IPS-18a (cell line): ENCODE results near the gene ASH1L.
"Not testable (repeated sequence)": the region's sequence is repeated elsewhere in the genome, so short reads cannot be mapped to it uniquely, and the experiment has no call there.

Experiments used
- H3K27ac ChIP-seq: one replicate; pipeline ENCODE4 v1.5.1; 2013; ENCODE audit warnings: low read length
- H3K27me3 ChIP-seq: one replicate; pipeline ENCODE4 v1.6.1; 2013; ENCODE audit warnings: mild to moderate bottlenecking, low read length; ENCODE audit not compliant: control insufficient read depth, insufficient read depth
- H3K36me3 ChIP-seq: one replicate; pipeline ENCODE4 v1.6.1; 2013; ENCODE audit warnings: low read depth, low read length; ENCODE audit not compliant: control insufficient read depth
- H3K4me1 ChIP-seq: one replicate; pipeline ENCODE4 v1.6.1; 2013; ENCODE audit warnings: low read depth, low read length; ENCODE audit not compliant: control insufficient read depth
- H3K4me3 ChIP-seq: one replicate; pipeline ENCODE4 v1.5.1; 2013; ENCODE audit warnings: low read length
- H3K9ac ChIP-seq: one replicate; pipeline ENCODE4 v1.6.1; 2013; ENCODE audit warnings: mild to moderate bottlenecking, low read length, moderate library complexity
- H3K9me3 ChIP-seq: one replicate; pipeline ENCODE4 v1.6.1; 2013; ENCODE audit warnings: low read depth, low read length; ENCODE audit not compliant: control insufficient read depth

ASH1L gene

GRCh38 chr1:155296661-155297060 lies 265.9 kb downstream of the ASH1L start:
- H3K27ac ChIP-seq: no peak overlapping the region
- peaks cover 8% of the 10 kb centered on the region for H3K4me1 ChIP-seq
- no peak overlapping the region for H3K9ac ChIP-seq
- H3K4me3 ChIP-seq: no peak overlapping the region
- no peaks in the 10 kb centered on the region for H3K9me3 ChIP-seq
- no peaks in the 10 kb centered on the region for H3K36me3 ChIP-seq
- peaks cover 34% of the 10 kb centered on the region for H3K27me3 ChIP-seq

- Histone ChIP-seq H3K27ac (no peak overlapping the region), H3K4me1 (peaks cover 8% of the 10 kb centered on the region), H3K9ac (peak overlapping the region; percentile 58), H3K4me3 (peak overlapping the region; percentile 90), H3K36me3 (no peaks in the 10 kb centered on the region), H3K27me3 (peaks cover 34% of the 10 kb centered on the region), H3K9me3 (no peaks in the 10 kb centered on the region)
Measured at GRCh38 chr1:155295942-155296267, 266.7 kb downstream of the ASH1L start.

GRCh38 chr1:155295183-155295941 lies 267.2 kb downstream of the ASH1L start:
- Histone ChIP-seq H3K27ac (no peak overlapping the region), H3K36me3 (no peaks in the 10 kb centered on the region), H3K4me3 (peak overlapping the region; percentile 90), H3K9me3 (no peaks in the 10 kb centered on the region), H3K4me1 (peaks cover 8% of the 10 kb centered on the region), H3K27me3 (peaks cover 34% of the 10 kb centered on the region), H3K9ac (peak overlapping the region; percentile 58)

GRCh38 chr1:155294520-155295182 lies 268.0 kb downstream of the ASH1L start:
- Histone ChIP-seq H3K36me3 (no peaks in the 10 kb centered on the region), H3K9ac (no peak overlapping the region), H3K27ac (no peak overlapping the region), H3K4me1 (peaks cover 8% of the 10 kb centered on the region), H3K4me3 (peak overlapping the region; percentile 90), H3K27me3 (peaks cover 34% of the 10 kb centered on the region), H3K9me3 (no peaks in the 10 kb centered on the region)

- Histone ChIP-seq H3K27ac (no peak overlapping the region), H3K9ac (no peak overlapping the region), H3K27me3 (peaks cover 34% of the 10 kb centered on the region), H3K9me3 (no peaks in the 10 kb centered on the region), H3K4me1 (peaks cover 8% of the 10 kb centered on the region), H3K36me3 (no peaks in the 10 kb centered on the region), H3K4me3 (no peak overlapping the region)
Measured at GRCh38 chr1:155293086-155293749, 269.4 kb downstream of the ASH1L start.

GRCh38 chr1:155291006-155291405 lies 271.6 kb downstream of the ASH1L start:
- not testable (repeated sequence) for H3K4me1 ChIP-seq, H3K36me3 ChIP-seq, H3K9ac ChIP-seq, H3K4me3 ChIP-seq, H3K9me3 ChIP-seq, H3K27ac ChIP-seq
- peaks cover 33% of the 10 kb centered on the region for H3K27me3 ChIP-seq

GRCh38 chr1:155287987-155288543 lies 274.5 kb downstream of the ASH1L start:
- H3K9ac ChIP-seq: no peak overlapping the region

GRCh38 chr1:155286544-155286943 lies 276.1 kb downstream of the ASH1L start:
- H3K27ac ChIP-seq: no peak overlapping the region
- no peaks in the 10 kb centered on the region for H3K36me3 ChIP-seq
- H3K27me3 ChIP-seq: no peaks in the 10 kb centered on the region
- no peak overlapping the region for H3K4me3 ChIP-seq
- no peaks in the 10 kb centered on the region for H3K9me3 ChIP-seq
- H3K4me1 ChIP-seq: no peaks in the 10 kb centered on the region
- no peak overlapping the region for H3K9ac ChIP-seq

More at GRCh38 chr1:155287987-155288543, 274.5 kb downstream of the ASH1L start:
- H3K27me3 ChIP-seq: peaks cover 4% of the 10 kb centered on the region
- no peaks in the 10 kb centered on the region for H3K36me3 ChIP-seq
- H3K9me3 ChIP-seq: no peaks in the 10 kb centered on the region
- H3K4me3 ChIP-seq: no peak overlapping the region
- H3K27ac ChIP-seq: no peak overlapping the region
- no peaks in the 10 kb centered on the region for H3K4me1 ChIP-seq

- H3K4me1 ChIP-seq: no peaks in the 10 kb centered on the region
- no peak overlapping the region for H3K27ac ChIP-seq
Measured at GRCh38 chr1:155285631-155286044, 277.0 kb downstream of the ASH1L start.

More at GRCh38 chr1:155285631-155286044, 277.0 kb downstream of the ASH1L start:
- H3K36me3 ChIP-seq: no peaks in the 10 kb centered on the region
- no peaks in the 10 kb centered on the region for H3K9me3 ChIP-seq
- H3K4me3 ChIP-seq: no peak overlapping the region
- H3K9ac ChIP-seq: no peak overlapping the region
- H3K27me3 ChIP-seq: no peaks in the 10 kb centered on the region
